Suppressor macrophage treated with lipopolysaccharide for 1 hour (primary cell): ENCODE measurements around the gene ABCC5.
A peak's percentile ranks its signal among the peaks of the same experiment; 100 is the strongest.
"Not testable (repeated sequence)": the region's sequence is repeated elsewhere in the genome, so short reads cannot be mapped to it uniquely, and the experiment has no call there.

Experiments used
- DNase-seq, 3 donors: peaks; one replicate each; pipeline ENCODE4 v3.0.0-alpha.2; 2020 to 2022

Gene ABCC5

DNA sequence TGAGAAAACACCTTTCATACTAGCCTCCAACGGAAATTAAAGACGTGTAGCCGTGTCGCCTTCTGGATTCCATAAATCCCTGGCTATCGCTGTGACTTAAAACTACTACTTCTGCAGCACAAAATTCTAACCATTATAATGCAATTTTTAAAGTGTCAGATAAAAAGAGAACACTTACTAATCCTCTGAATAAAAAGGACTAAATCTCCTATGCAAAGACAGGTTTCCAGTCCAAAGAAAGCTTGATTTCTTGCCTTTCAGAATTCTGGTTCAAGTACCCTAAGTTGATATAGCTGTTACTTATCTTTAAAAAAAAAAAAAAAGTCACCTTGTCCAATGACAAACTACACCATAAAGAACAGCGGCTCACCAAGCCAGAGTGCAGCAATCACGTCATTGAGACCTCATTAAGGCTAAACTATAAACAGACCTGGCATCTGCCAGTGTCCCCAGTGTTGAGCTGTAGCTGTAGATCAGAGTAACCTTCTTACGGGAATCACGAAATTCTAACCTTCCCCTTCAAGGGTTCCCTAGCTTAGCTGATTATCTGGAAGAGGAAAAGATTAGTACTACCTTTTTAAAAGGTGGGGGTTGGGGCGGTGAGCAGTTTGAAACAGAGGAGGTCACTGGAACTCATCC is 2.2 kb downstream of the ABCC5 start:
- no peak for DNase-seq

DNA sequence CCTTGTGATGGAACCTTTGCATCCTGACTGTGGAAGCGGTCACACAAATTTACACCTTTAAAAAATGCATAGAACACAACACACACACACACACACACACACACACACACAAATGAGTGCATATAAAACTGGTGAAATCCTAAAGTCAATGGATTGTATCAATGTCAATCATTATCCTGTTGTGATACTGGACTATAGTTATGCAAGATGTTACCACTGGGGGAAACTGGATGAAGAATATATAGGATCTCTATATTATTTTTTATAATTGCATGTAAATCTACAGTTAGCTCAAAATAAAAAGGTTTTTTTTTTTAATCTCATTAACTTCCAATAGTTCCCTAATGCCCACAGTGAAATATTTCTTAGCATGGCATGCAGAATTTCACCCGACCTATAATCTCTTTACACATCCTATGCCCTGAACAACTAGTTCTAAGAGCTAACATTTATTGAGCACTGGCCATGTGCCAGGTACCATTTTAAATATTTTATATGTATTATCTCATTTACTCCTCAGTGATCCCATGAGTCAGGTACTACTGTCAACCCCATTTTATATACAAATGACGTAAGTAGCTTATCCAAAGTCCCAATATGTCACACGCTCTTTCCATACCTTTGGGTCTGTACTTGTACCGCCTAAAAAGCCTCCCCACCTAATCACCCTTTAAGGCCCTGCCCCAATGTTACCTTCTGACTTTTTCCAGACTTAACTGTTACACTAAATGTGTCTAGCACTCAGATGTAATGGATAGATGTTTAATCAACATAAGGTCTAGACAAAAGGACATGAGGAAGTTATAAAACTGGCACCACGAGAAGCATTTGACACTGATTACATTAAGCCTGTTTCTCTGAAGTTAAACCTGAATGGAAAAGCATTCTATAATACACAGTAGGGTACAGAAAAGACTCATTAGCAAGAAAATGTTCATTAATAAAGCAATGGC is 5.5 kb downstream of the ABCC5 start:
- DNase-seq, result no peak

DNA sequence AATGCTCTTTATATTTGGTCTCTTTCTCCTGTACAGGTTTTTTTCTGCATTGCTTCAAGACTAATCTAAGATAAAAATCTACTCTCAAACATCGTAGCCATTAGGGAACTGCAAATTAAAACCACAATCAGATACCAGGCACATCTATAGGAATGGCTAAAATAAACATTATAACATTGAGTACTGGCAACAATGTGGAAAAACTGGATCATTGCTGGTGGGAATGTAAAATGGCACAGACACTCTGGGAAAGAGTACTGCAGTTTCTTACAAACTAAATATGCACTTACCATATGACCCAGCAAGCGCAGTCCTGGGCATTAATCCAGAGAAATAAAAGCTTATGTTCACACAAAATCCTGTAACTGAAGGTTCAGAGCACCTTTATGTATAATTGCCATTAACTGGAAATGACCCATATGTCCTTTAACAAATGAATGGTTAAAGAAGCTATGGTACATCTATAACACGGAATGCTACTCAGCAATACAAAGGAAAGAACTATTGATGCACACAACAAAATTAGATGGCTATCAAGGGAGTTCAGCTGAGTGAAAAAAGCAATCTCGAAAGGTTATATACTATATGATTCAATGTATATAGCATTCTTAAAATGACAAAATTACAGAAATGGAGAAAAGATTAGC is 6.3 kb downstream of the ABCC5 start:
- DNase-seq, result no peak

DNA sequence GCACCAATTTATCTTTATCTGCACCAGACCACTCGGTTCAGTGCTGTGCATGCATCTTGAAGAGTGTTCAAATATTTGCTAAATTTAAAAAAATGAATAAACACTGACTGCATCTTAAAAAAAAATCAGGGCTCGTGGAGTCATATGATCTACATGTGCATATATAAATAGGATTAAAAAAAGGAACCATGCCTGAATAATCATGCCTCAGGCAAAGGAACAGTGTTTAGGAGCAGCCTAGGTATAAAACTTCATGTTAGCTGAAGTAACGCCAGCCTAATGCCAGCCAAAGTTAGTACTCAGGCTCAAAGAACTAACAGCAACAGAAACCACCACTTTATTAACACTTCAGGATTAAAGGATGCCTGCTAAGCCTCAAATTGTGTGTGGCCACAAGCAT is 9.5 kb downstream of the ABCC5 start:
- peak in 1 of 3 donors; percentile 24 for DNase-seq

DNA sequence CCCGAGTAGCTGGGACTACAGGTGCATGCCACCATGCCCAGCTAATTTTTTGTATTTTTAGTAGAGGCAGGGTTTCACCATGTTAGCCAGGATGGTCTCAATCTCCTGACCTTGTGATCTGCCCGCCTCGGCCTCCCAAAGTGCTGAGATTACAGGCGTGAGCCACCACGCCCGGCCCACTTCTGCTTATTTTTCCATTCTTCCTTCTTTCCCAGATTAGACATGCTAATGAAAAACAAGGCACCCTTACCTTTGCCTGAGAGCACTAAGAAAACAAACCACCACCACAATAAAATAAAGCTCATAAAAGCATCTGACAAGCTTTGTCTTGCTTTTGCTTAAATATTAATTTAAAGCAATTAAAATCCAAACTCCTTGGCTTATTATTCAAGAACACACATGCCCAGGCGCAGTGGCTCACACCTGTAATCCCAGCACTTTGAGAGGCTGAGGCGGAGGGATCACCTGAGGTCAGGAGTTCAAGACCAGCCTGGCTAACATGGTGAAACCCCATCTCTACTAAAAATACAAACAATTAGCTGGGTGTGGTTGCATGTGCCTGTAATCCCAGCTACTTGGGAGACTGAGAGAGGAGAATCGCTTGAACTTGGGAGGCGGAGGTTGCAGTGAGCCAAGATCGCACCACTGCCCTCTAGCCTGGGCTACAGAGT is 10.4 kb downstream of the ABCC5 start:
- DNase-seq, result not testable (repeated sequence)

DNA sequence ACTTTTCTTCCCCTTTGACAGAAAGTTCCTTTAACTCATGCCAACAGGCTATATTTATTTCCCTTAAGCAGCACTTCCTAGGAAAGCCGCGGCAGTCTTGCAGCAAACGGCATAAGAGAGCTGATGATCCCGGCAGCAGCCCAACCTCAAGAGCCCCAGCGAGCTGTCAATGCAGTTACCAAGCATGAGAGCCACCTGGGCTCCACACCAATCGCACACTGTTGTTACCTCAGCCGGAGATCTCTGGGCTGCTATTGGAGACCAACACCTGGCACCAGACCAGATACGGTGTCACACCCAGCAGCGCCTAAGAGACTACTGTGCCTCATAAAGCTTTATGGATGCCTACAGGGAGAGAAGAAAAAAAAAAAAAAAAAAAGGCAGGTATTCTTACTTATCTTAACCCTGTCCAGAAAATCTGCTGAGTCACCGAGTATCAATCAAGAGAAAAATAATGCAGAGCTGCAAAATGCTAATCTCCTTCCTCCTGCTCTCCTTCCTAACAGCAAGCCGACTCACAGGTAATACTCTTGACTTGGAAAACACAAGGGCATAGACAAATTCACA is 11.7 kb downstream of the ABCC5 start:
- peak; percentile 50 to 64 (median 54) for DNase-seq

DNA sequence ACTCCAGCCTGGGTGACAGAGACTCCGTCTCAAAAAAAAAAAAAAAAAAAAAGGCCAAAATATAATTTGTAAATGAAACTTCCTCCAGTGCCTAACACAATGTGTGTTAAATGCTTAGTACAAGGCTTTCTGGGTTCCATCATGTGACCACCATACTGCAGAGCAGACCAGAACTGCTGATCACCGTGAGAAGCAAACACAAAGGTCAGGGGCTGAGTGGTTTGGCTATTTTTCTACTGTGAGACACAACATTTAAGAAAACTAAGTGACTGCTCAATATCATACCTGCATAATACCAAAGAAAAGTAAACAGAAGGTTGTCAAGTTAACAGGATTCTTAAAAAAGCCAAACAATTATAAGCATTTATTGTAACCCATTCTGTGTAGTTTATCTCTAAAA is 13.2 kb downstream of the ABCC5 start:
- peak; percentile 49 to 66 (median 55) for DNase-seq

DNA sequence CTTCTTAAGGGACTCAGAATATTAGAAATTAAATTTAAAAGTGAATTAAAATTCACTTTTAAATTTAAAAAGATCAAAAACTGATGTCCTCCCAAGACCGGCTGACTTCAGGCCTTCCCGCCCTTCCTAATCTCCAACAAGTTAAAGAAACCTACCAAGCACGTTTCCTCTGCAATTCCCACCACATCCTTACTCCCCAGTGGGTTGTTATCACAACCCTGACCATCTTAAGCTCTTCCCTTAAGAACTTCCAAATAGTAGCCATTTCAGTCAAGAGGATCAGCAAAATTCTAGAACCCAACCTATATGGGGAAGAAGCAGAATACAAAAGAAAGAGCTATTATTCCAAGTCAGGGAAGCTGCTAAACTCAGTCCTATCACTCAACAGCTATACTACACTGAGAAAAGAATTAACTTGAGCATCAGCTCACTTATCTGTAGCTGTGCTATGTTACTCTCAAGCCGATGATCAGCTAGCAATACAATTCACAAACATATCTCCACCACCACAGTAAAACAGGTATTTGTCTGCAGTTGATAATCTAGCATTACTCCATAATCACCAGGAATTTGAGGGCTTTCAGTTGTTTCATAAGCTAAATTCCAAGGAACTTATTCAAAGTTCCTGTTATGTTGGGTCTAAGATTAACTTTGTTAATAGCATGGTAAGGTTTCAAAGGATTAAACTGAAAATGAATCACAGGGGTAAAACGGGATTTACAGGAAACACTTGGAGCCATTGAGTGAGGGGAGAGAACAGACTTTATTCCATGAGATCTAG is 14.3 kb downstream of the ABCC5 start:
- peak in 1 of 3 donors; percentile 20 for DNase-seq

DNA sequence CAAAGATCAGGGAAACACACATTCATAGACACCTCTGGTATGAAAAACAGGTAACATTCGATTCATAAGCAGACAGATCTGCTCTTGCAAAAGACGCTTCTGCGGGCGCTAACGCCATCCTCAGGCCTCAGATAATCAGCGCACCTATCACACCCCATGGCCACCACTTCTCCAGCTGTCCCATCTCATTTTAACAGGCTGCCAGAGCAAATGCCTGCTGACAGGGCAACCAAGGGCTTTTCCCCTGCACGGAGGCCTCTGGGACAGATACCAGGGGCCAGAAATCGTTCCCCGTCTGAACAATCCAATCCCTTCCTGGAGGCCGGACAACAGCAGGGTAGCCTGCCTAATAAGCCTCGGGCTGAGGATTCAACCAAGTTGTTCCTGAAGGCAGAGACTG is 15.2 kb downstream of the ABCC5 start:
- no peak for DNase-seq

DNA sequence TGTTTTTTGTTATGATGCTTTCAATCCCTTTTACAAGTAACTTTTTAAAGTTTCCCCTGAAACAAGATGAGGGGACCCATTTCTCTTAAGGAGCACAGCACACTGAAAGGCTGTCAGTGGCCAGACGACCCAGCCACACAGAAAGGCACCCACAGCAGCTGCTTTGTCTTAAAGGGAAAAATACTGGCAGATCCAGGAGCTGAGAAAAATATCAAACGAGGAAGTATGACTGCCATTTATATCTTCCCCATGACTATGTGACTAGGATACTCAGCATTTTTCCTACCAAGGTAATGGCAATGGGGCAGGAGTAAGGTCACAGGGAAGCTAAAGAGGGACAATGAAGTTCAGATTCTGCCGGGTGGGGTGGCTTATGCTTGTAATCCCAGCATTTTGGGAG is 15.9 kb downstream of the ABCC5 start:
- DNase-seq, result peak in 1 of 3 donors; percentile 23

DNA sequence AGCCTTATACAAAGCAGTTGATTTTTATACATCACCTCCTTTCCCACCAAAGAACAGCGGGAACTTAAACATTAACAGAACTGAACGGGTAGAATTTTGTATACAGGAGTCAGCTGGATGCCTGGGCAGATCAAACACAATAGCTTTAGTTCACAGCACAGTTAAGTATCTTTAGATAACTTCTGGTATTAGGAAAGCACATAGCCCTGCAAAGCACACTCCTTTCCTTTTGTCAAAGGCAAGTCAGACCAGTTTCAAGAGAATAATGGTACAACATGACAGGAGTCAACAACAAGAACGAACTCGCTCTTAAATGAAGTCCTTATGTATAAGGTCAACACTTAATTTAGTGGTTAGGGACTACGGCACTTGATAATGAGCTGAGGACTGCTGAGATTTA is 26.3 kb downstream of the ABCC5 start:
- DNase-seq, result no peak

DNA sequence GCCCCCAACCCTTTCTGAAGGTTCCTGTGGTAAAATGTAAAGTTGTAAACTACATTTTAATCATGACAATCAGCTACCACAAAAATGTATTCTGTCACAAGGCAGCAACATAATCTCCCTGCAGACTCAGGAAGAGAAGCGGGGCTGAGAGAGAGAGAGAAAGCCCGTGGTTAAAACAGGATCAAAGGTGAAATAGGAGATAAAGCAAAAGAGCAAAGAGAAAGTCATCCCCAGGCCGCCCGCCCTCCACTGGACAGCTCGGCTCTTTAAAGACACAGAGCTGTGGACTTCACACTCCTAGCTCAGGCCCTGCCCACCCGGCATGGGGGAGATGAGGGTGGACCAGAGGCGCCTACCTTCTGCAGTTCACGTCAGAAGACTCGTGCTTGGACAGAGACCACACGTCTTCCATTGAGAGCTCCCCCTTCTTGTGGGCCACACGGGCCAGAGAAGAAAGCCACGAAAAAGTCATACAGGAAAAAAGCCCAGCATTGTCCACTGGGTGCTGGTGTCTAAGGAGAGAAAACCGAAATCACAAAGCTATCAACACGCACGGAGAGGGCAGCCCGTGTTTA is 29.4 kb downstream of the ABCC5 start:
- no peak for DNase-seq

DNA sequence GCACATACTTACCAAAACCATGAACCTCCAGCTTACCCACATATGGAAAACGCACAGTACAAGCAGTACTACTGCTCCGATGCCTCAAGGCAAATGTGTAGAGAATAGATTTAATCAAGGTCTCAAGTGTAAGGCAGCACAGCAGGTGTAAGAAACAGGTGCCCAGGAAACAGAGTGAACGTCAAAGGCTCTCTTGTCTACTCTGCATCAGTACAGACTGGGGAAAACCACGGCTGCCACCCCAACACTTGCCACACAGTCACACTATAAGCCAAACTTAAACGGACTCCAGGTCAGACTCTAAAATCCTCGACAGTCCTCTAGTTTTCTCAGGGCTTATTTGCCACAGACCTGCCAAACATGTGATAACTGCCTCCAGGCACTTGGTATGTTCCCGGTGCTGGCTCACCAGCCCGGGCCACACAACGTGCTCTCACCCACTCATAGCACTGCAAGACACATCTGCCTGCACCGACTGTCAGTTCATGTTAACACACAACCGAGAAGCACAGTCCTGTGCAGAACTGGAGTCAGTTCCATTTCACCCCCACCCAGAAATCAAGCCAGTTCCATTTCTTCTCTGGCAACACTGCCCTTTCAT is 30.6 kb downstream of the ABCC5 start:
- no peak for DNase-seq

DNA sequence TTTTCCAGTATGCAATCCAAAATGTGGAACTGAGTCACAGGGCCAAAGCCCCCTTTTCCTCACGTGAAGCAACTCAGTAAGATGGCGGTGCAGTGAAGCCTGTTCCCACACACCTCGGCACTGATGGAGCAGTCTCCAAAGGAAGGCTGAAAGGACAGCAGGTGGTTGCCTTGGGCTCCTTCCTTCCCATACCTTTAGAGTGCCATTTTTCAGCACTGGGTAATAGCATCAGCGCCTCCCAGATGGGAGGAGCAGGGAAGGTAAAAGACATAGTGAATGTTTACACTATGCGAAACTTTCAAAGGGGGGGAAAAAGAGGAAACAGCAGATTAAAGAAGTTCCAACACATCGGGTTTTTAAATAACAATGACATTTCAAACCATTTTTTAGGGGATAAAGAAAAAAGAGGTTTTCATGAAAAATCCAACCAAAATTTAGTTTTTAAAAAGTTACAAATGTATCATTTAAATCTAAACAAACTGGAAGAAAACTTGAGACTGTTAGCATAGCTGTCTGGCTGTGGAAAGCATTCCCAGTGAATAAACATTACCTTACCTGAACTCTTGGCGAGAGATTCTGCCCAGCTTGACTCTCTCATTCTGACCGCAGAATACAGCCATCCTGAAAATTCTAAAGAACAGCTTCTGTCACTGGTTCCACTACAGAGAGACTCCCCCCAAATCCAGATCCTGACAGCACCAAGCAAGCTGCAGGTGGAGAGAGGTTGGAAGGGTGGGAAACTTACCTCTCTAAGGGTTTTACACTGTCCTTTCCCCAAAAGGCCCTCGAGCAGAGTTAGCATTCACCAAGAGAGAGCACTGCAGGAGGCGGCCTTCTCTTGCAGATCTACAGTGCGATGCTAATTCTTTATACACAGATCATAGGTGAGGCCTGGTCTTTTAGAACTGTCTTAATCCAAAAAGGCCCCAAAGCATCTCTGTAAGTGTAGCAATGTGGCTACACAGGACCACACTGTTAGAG is 32.6 kb downstream of the ABCC5 start:
- DNase-seq, result no peak

DNA sequence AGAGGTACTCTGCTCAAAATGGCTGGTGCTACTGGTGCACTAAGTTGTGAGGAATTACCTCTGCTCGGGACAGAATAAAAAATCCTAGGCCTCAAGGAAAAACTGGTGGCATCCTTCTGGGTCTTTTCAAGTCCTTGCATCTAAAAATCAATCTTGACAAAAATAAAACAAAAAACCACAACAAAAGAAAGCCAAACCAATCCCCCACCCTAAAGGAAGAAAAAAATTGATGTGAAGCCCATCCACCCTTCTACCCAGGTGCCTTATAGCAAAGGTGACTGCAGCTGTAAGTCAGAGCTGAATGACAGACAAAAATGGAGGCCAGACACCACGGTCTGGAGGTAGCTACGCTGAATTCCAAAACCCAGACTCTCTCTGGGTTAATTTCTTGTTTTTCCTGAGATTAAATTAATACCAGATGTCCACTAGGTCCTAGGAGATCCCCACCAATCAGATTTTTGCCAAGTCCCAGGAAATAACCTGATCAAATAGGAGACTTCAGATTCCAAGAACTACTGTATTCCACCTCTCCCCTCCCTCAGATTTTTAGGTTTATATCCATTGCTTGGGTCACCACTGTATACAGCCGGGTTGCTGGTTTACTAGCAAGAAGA is 33.5 kb downstream of the ABCC5 start:
- DNase-seq, result no peak

DNA sequence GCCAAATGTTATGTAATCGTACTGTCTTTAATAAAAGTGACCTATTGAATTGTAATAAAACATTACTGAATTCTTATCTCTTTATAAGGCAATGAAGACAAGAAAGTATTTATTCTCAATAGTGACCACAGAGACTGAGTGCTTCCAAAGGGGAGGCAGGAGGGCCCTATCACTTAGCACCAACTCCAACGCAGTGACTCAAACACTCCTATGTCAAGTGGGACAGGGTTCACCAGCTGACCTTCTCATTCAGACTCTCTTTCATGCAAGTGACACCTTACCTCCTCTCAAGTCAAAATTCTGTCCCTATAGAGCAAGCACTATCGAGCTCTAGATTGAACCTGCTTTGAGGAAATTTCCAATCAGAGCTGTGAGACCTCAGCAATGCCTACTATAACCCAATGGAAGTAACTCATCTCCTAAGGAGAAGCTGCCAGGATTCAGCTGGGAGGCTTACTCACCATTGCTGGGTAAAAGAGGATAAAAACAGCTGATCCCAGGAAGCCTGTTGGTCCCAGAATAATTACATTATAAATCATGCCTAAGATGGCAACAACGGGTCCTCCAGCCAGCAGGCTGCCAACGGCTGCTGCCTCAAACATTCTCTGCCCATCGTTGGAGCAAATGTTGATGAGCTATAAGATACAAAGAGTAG is 35.6 kb downstream of the ABCC5 start:
- DNase-seq, result no peak

DNA sequence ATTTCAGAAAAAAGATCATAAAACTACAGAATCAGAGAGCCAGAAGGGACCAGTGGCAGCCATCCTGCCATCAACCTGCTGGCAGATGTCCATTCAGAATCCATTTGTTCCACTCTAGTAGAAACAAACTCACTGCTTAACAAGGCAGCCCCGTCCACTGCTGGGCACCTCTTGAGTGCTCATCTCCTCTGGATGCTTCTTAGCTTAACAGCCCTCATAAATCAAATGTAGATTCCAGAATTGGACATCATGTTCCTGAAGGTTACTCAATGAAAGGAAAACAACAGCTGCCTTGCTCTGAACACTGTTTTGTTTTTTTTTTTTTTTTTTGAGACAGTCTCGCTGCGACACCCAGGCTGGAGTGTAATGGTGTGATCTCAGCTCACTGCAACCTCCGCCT is 37.3 kb downstream of the ABCC5 start:
- no peak for DNase-seq

DNA sequence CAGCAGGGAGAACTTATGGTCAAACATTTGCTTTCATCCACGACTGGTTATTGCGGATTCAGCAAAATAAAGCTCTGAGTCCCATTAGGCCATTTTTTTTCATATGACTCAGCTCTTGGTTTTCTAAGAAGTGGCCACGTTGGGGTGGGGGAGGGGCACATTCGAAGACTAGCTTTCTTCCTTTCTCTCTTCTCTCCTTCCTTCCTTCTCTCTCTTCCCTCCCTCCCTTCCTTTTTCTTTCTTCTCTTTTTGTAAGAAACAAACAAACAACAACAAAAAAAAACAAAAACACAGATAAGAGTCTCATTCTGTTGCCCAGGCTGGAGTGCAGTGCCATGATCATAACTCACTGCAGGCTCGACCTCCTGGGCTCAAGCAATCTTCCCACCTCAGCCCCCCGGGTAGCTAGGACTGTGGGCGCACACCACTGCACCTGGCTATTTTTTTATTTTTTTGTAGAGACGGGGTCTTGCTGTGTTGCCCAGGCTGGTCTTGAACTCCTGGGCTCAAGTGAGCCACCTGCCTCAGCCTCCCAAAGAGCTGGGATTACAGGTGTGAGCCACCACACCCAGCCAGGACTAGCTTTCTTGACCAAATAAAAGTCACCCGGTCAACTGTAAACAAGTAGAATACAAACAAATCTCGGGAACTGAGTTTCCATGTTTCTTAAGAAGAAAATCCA is 41.6 kb downstream of the ABCC5 start:
- peak; percentile 46 to 60 (median 50) for DNase-seq
